Measurements from ENCODE around the gene PHTF2.

GRCh38 chr7:77979219-77979618 is 180.6 kb downstream of the PHTF2 start:
- TF ChIP-seq CTCF (IDR thresholded peaks at IDR 0.05; ENCODE audit: poor library complexity) (no peak), EZH2 (IDR thresholded peaks at IDR 0.05; ENCODE audit: borderline replicate concordance) (no peak), EZH2phosphoT487 (IDR thresholded peaks at IDR 0.05; ENCODE audit: low read depth, severe bottlenecking, unreplicated experiment) (no peak)

Measured in hepatocyte (in vitro differentiated cells).